ENCODE measurements around the gene TRIM66.

Gene TRIM66

GRCh38 chr11:8564526-8564925, 117.9 kb downstream of the TRIM66 start:
- DNase-seq: no peak
- H3K27me3 ChIP-seq: no peaks in the 10 kb centered on the region
- no peak overlapping the region for H3K4me3 ChIP-seq (ENCODE audit: low read depth, low read length)
- H3K4me1 ChIP-seq: no peaks in the 10 kb centered on the region
- TF ChIP-seq CTCF (IDR thresholded peaks at IDR 0.05; ENCODE audit: low read depth, low read length): no peak
- no peaks in the 10 kb centered on the region for H3K9me3 ChIP-seq
- H3K36me3 ChIP-seq: no peaks in the 10 kb centered on the region

Data from BE2C (cell line).